ENCODE results near the gene WT1.

Gene WT1

DNA sequence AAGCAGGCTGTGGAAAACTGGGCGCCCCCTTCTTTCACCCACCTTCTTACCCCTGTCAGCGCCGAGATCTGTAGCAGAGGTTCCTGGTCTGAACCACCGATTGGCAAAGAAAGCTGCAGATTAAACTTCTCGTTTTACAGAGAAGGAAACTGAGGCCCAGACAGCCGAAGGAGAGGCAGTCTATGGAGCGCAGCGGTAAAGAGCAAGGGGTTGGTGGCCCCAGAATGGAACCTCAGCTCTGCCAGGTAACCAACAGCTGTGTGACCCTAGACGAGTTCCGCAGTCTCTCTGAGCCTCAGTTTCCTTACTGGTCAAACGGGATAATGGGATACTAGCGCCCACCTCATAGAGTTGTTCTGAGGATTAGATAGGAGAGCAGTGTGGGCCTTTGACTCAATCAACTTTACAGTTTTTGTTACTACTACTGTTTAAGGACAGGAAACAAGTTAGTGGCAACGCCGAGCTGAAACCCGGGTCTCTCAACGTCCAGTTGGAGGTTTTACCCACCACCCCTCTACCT is 3.1 kb upstream of the WT1 start:
- Histone ChIP-seq H3K4me1 (ENCODE audit: control insufficient read depth, insufficient read depth, low read length) (no peaks in the 10 kb centered on the region), H3K9me3 (ENCODE audit: control insufficient read depth, low read length) (no peaks in the 10 kb centered on the region), H3K9ac (ENCODE audit: low read length) (no peak overlapping the region), H3K36me3 (ENCODE audit: control insufficient read depth, insufficient read depth, low read length, severe bottlenecking) (no peaks in the 10 kb centered on the region), H3K27me3 (replicated peaks; ENCODE audit: control insufficient read depth, insufficient read depth, low read length) (peaks cover 91% of the 10 kb centered on the region), H3K4me3 (ENCODE audit: low read length) (no peak overlapping the region)
- no peak for DNase-seq (ENCODE audit: low read depth)

- Histone ChIP-seq H3K9me3 (ENCODE audit: control insufficient read depth, low read length) (peaks cover 2% of the 10 kb centered on the region), H3K4me1 (ENCODE audit: control insufficient read depth, insufficient read depth, low read length) (no peaks in the 10 kb centered on the region), H3K27me3 (replicated peaks; ENCODE audit: control insufficient read depth, insufficient read depth, low read length) (peaks cover 91% of the 10 kb centered on the region), H3K4me3 (ENCODE audit: low read length) (no peak overlapping the region), H3K36me3 (ENCODE audit: control insufficient read depth, insufficient read depth, low read length, severe bottlenecking) (no peaks in the 10 kb centered on the region), H3K9ac (ENCODE audit: low read length) (no peak overlapping the region)
- no peak for DNase-seq (ENCODE audit: low read depth)
Observed at GRCh38 chr11:32437495-32438345, 2.4 kb upstream of the WT1 start.

DNA sequence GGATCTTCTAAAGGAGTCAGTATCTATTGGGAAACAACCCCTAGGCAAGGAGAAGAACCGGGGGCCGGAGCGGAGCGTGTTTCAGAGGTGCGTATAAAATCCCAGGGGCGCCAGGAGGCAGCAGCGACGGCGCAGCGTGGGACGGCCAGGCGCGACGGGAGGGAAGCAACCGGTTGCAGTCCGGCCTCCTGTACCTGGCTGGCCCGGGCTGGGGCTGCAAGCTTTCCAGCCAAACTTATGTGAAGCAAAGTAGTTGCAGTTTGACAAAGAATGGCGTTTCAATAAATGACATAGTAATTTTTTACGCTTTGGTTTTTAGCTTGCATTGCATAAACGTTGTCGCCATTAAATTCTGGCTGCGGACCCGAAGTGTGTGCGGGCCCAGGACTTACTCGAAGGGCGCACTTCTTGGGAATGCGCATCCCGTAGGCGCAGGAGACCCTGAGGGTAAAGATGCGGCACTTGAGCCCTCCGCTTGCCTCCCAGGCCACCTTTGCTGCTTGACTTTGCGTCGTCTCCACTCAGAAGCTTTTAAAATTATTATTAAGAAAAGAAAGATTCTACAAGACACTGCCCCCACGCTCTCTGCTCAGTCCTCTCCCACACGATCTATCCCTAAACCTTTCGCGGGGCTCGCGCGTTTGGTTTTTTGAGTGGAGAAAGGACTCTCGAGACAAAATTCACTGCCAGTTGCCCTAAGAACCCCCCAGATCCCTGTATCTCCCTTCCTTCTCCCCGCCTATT is 1.6 kb upstream of the WT1 start:
- DNase-seq (ENCODE audit: low read depth) = no peak
- peaks cover 3% of the 10 kb centered on the region for H3K9me3 ChIP-seq (ENCODE audit: control insufficient read depth, low read length)
- H3K36me3 ChIP-seq (ENCODE audit: control insufficient read depth, insufficient read depth, low read length, severe bottlenecking) = no peaks in the 10 kb centered on the region
- no peak overlapping the region for H3K9ac ChIP-seq (ENCODE audit: low read length)
- H3K27me3 ChIP-seq (replicated peaks; ENCODE audit: control insufficient read depth, insufficient read depth, low read length) = peaks cover 91% of the 10 kb centered on the region
- H3K4me1 ChIP-seq (ENCODE audit: control insufficient read depth, insufficient read depth, low read length) = no peaks in the 10 kb centered on the region
- H3K4me3 ChIP-seq (ENCODE audit: low read length) = no peak overlapping the region

DNA sequence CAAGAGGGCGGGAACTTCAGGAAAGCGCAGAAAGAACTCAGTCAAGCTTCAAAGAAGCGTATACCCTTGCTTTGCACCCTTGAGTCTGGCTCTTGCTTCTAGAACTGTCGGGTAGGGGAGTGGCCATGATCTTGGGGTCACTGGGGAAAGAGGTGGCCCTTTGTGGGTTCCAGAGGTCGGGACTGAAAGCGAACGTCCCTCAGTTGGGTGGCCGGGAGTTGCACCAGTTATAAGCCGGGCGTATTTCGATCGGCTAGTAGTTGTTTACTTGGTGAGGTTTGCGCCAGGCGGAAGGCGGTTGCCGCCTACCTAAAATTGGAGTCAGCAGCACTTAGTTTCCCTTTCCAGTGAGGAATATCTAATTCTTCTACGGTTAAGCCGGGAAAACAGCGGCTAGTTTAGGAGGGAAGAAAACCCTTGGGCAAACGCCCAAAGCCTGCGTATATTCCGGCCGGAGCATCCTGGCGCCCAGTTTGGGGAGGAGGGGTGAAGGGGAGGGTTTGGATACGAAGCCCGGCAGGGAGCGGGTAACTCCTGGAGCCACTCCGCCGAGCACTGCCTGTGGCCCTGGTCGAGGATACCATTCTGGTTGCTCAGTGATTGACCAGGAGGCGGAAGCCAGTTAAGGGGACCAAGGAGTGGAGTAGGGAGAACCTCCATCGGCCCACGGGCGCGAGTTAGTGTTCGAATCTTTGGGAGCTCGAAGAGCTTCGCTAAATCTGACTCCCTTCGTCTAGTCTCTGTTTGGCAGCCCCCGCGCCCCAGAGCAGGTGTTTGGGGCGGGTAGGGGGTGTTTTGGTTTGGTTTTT is 807 bp upstream of the WT1 start:
- Histone ChIP-seq H3K9me3 (ENCODE audit: control insufficient read depth, low read length) (peaks cover 8% of the 10 kb centered on the region), H3K4me3 (ENCODE audit: low read length) (peak overlapping the region; percentile 23), H3K4me1 (ENCODE audit: control insufficient read depth, insufficient read depth, low read length) (no peaks in the 10 kb centered on the region), H3K9ac (ENCODE audit: low read length) (no peak overlapping the region), H3K27me3 (replicated peaks; ENCODE audit: control insufficient read depth, insufficient read depth, low read length) (peaks cover 90% of the 10 kb centered on the region), H3K36me3 (ENCODE audit: control insufficient read depth, insufficient read depth, low read length, severe bottlenecking) (no peaks in the 10 kb centered on the region)
- DNase-seq (ENCODE audit: low read depth) = no peak

GRCh38 chr11:32435152-32435480 is 223 bp downstream of the WT1 start:
- DNase-seq (ENCODE audit: low read depth) = no peak
- H3K4me1 ChIP-seq (ENCODE audit: control insufficient read depth, insufficient read depth, low read length) = no peaks in the 10 kb centered on the region
- peaks cover 11% of the 10 kb centered on the region for H3K9me3 ChIP-seq (ENCODE audit: control insufficient read depth, low read length)
- H3K36me3 ChIP-seq (ENCODE audit: control insufficient read depth, insufficient read depth, low read length, severe bottlenecking) = no peaks in the 10 kb centered on the region
- no peak overlapping the region for H3K4me3 ChIP-seq (ENCODE audit: low read length)
- peaks cover 90% of the 10 kb centered on the region for H3K27me3 ChIP-seq (replicated peaks; ENCODE audit: control insufficient read depth, insufficient read depth, low read length)
- no peak overlapping the region for H3K9ac ChIP-seq (ENCODE audit: low read length)

- Histone ChIP-seq H3K9ac (ENCODE audit: low read length) (no peak overlapping the region), H3K4me1 (ENCODE audit: control insufficient read depth, insufficient read depth, low read length) (no peaks in the 10 kb centered on the region), H3K36me3 (ENCODE audit: control insufficient read depth, insufficient read depth, low read length, severe bottlenecking) (no peaks in the 10 kb centered on the region), H3K4me3 (ENCODE audit: low read length) (no peak overlapping the region), H3K9me3 (ENCODE audit: control insufficient read depth, low read length) (peaks cover 11% of the 10 kb centered on the region), H3K27me3 (replicated peaks; ENCODE audit: control insufficient read depth, insufficient read depth, low read length) (peaks cover 91% of the 10 kb centered on the region)
- no peak for DNase-seq (ENCODE audit: low read depth)
Observed at GRCh38 chr11:32434356-32435151, 785 bp downstream of the WT1 start.

DNA sequence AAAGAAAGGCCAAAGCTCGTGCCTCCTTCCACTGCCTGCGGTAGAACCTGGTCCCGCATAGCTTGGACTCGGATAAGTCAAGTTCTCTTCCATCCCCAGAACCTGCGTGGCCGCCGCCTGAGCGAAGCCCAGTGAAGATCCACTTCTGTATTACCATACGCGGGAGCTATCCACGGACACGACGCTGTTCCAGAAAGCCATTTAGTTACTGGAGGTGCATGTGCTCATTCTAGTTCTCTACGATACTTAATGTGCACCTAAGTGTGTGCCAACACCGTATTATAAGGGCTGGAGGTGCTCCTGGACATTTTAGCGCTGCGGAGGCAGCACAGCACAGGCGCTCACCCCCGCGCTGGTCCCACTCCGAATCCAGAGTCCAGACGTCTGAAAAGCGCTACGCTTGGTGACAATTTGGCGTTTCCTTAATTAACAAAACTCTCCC is 1.4 kb downstream of the WT1 start:
- Histone ChIP-seq H3K4me1 (ENCODE audit: control insufficient read depth, insufficient read depth, low read length) (no peaks in the 10 kb centered on the region), H3K36me3 (ENCODE audit: control insufficient read depth, insufficient read depth, low read length, severe bottlenecking) (no peaks in the 10 kb centered on the region), H3K4me3 (ENCODE audit: low read length) (no peak overlapping the region), H3K9ac (ENCODE audit: low read length) (no peak overlapping the region), H3K9me3 (ENCODE audit: control insufficient read depth, low read length) (peaks cover 11% of the 10 kb centered on the region), H3K27me3 (replicated peaks; ENCODE audit: control insufficient read depth, insufficient read depth, low read length) (peaks cover 93% of the 10 kb centered on the region)
- DNase-seq (ENCODE audit: low read depth) = no peak

- Histone ChIP-seq H3K36me3 (ENCODE audit: control insufficient read depth, insufficient read depth, low read length, severe bottlenecking) (no peaks in the 10 kb centered on the region), H3K9ac (ENCODE audit: low read length) (no peak overlapping the region), H3K4me3 (ENCODE audit: low read length) (no peak overlapping the region), H3K4me1 (ENCODE audit: control insufficient read depth, insufficient read depth, low read length) (no peaks in the 10 kb centered on the region), H3K27me3 (replicated peaks; ENCODE audit: control insufficient read depth, insufficient read depth, low read length) (peaks cover 93% of the 10 kb centered on the region), H3K9me3 (ENCODE audit: control insufficient read depth, low read length) (peaks cover 11% of the 10 kb centered on the region)
- DNase-seq (ENCODE audit: low read depth) = no peak
Observed at GRCh38 chr11:32433101-32433913, 2.0 kb downstream of the WT1 start.

- Histone ChIP-seq H3K4me3 (ENCODE audit: low read length) (no peak overlapping the region), H3K4me1 (ENCODE audit: control insufficient read depth, insufficient read depth, low read length) (no peaks in the 10 kb centered on the region), H3K9ac (ENCODE audit: low read length) (no peak overlapping the region), H3K9me3 (ENCODE audit: control insufficient read depth, low read length) (peaks cover 11% of the 10 kb centered on the region), H3K36me3 (ENCODE audit: control insufficient read depth, insufficient read depth, low read length, severe bottlenecking) (no peaks in the 10 kb centered on the region), H3K27me3 (replicated peaks; ENCODE audit: control insufficient read depth, insufficient read depth, low read length) (peaks cover 93% of the 10 kb centered on the region)
- no peak for DNase-seq (ENCODE audit: low read depth)
Observed at GRCh38 chr11:32432565-32432964, 2.8 kb downstream of the WT1 start.
